A673 (cell line): ENCODE results near the gene TMEM158. TPM values are rescaled to one million over a fixed set of nuclear protein-coding genes. Genes with fewer than 3 reads are reported as not detected.

ENCODE experiments used
- BruUV-seq: library from RNA; stranded (reverse); fragments of 400-500 nt; replicated peaks from 2 replicates; lab custom pipeline; 2021; lab: Mats Ljungman, UMichigan
- CTCF ChIA-PET: fragments of 300-600 bp; sonication (Branson Sonifier 250); formaldehyde crosslinking; loops from one replicate; lab custom pipeline; 2022; ENCODE audit warnings: antibody characterized with exemption; lab: Charles Lee
- POLR2A ChIA-PET: fragments of 300-600 bp; sonication (Branson Sonifier 250); formaldehyde crosslinking; loops from one replicate; lab custom pipeline; 2022; ENCODE audit warnings: antibody characterized with exemption; ENCODE audit not compliant: low non-redundant PET; lab: Charles Lee
- DNase-seq: peaks from one replicate; pipeline ENCODE4 v3.0.0-alpha.2; 2015; ENCODE audit warnings: low spot score
- H3K27ac ChIP-seq: fragments of 200-600 bp; sonication (generic); 2 replicates; pipeline ENCODE4 v1.5.1; 2016; ENCODE audit warnings: mixed run types, low read depth, mild to moderate bottlenecking, mixed read lengths, antibody characterized with exemption, low read length; ENCODE audit not compliant: poor library complexity, severe bottlenecking
- H3K27me3 ChIP-seq: fragments of 200-600 bp; sonication (generic); replicated peaks from 2 replicates; pipeline ENCODE4 v1.6.1; 2017; ENCODE audit warnings: mixed run types, low read depth, mild to moderate bottlenecking, mixed read lengths, antibody characterized with exemption, low read length; ENCODE audit not compliant: insufficient read depth, poor library complexity
- H3K36me3 ChIP-seq: fragments of 200-600 bp; sonication (generic); 2 replicates; pipeline ENCODE4 v1.6.1; 2016; ENCODE audit warnings: mixed run types, mild to moderate bottlenecking, mixed read lengths, antibody characterized with exemption, low read length; ENCODE audit not compliant: insufficient read depth, poor library complexity, severe bottlenecking
- H3K4me1 ChIP-seq: fragments of 200-600 bp; sonication (generic); 2 replicates; pipeline ENCODE4 v1.6.1; 2017; ENCODE audit warnings: mixed run types, mild to moderate bottlenecking, mixed read lengths, antibody characterized with exemption, low read length; ENCODE audit not compliant: insufficient read depth, poor library complexity, severe bottlenecking
- H3K4me3 ChIP-seq: fragments of 200-600 bp; sonication (generic); 2 replicates; pipeline ENCODE4 v1.5.1; 2016; ENCODE audit warnings: low read depth, mixed run types, mild to moderate bottlenecking, mixed read lengths, low read length; ENCODE audit not compliant: poor library complexity, severe bottlenecking
- H3K9me3 ChIP-seq: fragments of 200-600 bp; sonication (generic); 2 replicates; pipeline ENCODE4 v1.6.1; 2016; ENCODE audit warnings: mixed run types, low read depth, mild to moderate bottlenecking, mixed read lengths, antibody characterized with exemption, low read length; ENCODE audit not compliant: poor library complexity, severe bottlenecking
- EZH2 ChIP-seq: fragments of 200-600 bp; sonication (generic); IDR thresholded peaks from 2 replicates; pipeline ENCODE4 v1.6.1; 2017; ENCODE audit warnings: borderline replicate concordance, low read depth, mild to moderate bottlenecking, mixed read lengths, antibody characterized with exemption, low read length; ENCODE audit not compliant: poor library complexity, severe bottlenecking
- intact Hi-C: fragments of 100-400 bp; cut with micrococcal nuclease; formaldehyde crosslinking; loops from one replicate; pipeline ENCODE4 v1.10.0; 2022; ENCODE audit not compliant: unreplicated experiment
- total RNA-seq: library from RNA; stranded (reverse); gene quantifications from 2 replicates; pipeline ENCODE4 v1.2.3, GENCODE V29; 2021
- TF ChIP-seq, protein P1 (sequence below): fragments of 300-800, 200-600 bp; sonication (generic); conservative IDR thresholded peaks from 2 replicates; pipeline ENCODE4 v1.5.1; 2017; ENCODE audit warnings: low read depth, mild to moderate bottlenecking, antibody characterized with exemption, low read length, moderate library complexity, mixed read lengths

The TMEM158 gene
- total RNA-seq, 1 experiment from 2014 or later: 6.1 TPM

DNA sequence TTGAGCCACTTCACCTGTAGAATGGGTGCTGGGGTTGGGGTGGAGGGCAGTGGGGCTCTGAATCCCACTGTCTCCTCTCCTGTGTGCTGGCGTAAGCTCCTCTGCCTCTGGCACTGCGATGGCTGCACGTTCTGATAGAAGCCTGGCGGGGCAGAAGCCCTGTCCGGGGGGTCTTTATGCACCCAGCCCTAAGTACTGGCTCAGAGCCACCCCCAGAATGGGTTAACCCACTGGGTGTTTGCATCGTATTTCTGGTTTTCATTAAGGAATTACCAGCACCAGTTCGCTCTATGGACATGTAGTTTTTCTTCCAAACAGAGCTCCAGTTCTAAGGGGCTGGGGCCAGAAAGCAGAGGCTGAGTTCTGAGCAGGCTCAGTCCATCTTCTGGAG is 42.2 kb downstream of the TMEM158 start:
- Histone ChIP-seq H3K36me3 (no peaks in the 10 kb centered on the region), H3K4me3 (no peak overlapping the region), H3K27ac (no peak overlapping the region), H3K4me1 (peaks cover 21% of the 10 kb centered on the region), H3K27me3 (no peaks in the 10 kb centered on the region), H3K9me3 (no peaks in the 10 kb centered on the region)
- intact Hi-C loops: no loop called here
- POLR2A ChIA-PET: no interaction called here
- CTCF ChIA-PET: no interaction called here
- no TSS peak for BruUV-seq
- TF ChIP-seq EZH2: no peak
- TF ChIP-seq, protein P1, sequence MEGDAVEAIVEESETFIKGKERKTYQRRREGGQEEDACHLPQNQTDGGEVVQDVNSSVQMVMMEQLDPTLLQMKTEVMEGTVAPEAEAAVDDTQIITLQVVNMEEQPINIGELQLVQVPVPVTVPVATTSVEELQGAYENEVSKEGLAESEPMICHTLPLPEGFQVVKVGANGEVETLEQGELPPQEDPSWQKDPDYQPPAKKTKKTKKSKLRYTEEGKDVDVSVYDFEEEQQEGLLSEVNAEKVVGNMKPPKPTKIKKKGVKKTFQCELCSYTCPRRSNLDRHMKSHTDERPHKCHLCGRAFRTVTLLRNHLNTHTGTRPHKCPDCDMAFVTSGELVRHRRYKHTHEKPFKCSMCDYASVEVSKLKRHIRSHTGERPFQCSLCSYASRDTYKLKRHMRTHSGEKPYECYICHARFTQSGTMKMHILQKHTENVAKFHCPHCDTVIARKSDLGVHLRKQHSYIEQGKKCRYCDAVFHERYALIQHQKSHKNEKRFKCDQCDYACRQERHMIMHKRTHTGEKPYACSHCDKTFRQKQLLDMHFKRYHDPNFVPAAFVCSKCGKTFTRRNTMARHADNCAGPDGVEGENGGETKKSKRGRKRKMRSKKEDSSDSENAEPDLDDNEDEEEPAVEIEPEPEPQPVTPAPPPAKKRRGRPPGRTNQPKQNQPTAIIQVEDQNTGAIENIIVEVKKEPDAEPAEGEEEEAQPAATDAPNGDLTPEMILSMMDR: no peak
- no peak for DNase-seq

DNA sequence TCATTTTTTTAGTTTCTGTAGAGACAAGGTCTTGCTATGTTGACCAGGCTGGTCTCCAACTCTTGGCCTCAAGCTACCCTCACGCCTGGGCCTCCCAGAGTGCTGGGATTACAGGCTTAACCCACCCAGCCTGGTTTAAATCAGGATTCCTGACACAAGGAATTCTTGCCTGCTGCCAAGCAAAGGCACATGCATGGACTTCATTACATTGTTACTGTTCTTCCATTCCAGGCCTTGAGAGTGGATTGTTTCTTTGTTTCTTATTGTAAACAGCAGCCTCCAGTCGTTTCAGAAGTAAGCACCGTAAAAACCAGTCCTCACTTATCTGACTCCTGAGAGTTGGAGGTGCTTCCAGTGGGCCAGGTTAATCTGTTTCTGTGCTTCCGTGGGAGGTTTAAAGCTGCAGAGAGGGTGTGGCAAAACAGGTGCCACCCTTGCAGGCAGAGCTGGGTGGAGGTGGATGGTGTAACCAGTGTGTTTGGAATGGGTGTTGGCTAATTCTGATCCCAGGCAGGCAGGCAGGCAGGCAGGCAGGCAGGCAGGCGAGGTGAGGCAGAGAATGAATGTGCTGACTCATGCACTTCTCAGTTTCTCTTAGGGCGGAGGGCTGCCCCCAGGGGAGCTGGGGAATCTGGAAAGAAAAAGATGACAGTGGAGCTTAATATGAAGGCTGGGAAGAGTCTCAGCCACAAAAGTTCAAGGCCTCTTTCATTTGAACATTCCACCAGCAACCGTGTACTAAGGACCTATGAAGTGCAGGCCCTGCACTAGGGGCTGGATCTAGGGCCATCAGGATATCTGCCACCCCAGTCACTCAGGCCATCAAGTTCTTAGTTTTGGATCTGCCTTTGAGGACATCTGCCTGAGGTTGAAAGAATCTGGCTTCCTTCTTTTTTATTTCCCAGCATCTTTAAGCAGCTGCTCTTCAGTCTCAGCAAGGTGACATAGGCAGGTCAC is 42.9 kb downstream of the TMEM158 start:
- Histone ChIP-seq H3K27me3 (no peaks in the 10 kb centered on the region), H3K4me3 (no peak overlapping the region), H3K9me3 (no peaks in the 10 kb centered on the region), H3K4me1 (peaks cover 17% of the 10 kb centered on the region), H3K36me3 (no peaks in the 10 kb centered on the region), H3K27ac (no peak overlapping the region)
- POLR2A ChIA-PET: no interaction called here
- BruUV-seq: no TSS peak
- CTCF ChIA-PET: no interaction called here
- DNase-seq: peak; percentile 48
- intact Hi-C loops: no loop called here
- TF ChIP-seq, protein P1: no peak
- no peak for TF ChIP-seq EZH2

DNA sequence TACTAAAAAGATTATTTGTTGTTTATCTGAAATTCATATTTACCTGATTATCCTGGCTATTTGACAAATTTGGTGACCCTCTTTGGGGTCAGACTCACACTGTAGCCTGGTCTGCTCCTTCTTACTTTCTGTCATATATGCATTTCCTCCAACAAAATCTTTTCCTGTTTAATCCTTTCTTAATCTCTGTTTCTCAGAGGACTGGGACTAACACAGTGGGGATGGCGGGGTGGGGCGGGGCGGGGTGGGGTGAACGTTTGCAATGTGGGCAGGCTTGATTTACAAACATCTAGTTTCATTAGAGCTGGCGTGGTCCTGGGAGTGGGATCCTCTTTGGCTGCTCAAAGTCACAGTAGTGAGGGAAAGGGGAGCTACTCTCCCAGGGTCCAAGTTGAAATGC is 44.6 kb downstream of the TMEM158 start:
- Histone ChIP-seq H3K36me3 (no peaks in the 10 kb centered on the region), H3K4me1 (peaks cover 17% of the 10 kb centered on the region), H3K4me3 (no peak overlapping the region), H3K27me3 (no peaks in the 10 kb centered on the region), H3K27ac (no peak overlapping the region), H3K9me3 (no peaks in the 10 kb centered on the region)
- no peak for DNase-seq
- no peak for TF ChIP-seq EZH2
- TF ChIP-seq, protein P1: no peak
- POLR2A ChIA-PET: no interaction called here
- CTCF ChIA-PET: no interaction called here
- no TSS peak for BruUV-seq
- intact Hi-C loops: no loop called here
